Stimulated activated CD4-positive, alpha-beta T cell treated with anti-CD3 and anti-CD28 coated beads, Interleukin-4, amount 100 ng/mL, for 4 hours (primary cell): ENCODE data around the gene CSF3R.

ENCODE experiments used
- DNase-seq, 2 experiments: peaks; one replicate each; pipeline ENCODE4 v3.0.0-alpha.2; 2020

Gene CSF3R

DNA sequence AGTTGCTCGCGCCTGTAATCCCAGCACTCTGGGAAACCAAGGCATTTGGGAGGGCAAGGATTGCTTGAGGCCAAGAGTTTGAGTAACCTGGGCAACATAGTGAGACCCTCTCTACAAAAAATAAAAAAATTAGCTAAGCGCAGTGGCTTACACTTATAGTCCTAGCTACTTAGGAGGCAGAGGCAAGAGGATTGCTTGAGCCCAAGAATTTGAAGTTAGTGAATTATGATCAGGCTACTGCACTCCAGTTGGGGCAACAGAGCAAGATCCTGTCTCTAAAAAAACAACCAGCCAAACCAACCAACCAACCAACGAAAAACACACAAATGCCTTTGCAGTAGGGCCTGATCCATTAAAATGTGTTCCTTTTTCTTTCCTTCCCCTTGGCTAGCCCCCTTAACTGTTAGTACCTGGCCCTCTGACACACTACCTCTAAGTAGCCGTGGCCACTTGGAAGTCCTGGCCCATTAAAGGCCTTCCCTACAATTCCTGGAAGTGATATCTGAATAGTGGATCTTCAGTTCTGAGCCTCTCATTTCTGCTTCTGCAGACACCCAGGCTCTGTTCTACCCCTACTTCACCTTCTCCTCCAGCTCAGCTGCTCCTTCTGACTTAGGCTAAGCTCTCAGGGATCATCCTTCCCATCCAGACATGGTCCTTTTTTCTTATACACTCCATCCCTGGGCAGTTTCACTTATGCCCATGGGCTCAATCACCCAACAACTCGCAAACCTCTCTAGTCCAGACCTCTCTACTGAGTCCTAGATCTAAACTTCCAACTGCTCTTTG is 28.9 kb downstream of the CSF3R start:
- DNase-seq: no peak

DNA sequence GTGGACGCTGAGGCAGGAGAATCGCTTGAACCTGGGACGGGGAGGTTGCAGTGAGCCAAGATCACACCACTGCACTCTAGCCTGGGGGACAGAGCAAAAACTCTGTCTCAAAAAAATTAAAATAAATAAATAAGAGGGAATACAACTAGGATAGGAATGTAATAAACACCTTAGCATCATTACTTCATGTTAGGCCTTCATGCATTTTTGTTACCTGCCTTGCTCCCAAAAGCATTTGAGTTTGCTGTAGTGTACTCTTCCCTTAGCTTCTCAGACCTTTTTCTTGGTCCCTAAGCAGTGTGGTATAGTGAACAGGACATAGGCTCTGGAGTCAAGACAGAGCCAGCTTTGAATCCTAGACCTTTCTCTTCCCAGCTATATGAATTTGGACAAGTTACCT is 29.7 kb downstream of the CSF3R start:
- DNase-seq: no peak

DNA sequence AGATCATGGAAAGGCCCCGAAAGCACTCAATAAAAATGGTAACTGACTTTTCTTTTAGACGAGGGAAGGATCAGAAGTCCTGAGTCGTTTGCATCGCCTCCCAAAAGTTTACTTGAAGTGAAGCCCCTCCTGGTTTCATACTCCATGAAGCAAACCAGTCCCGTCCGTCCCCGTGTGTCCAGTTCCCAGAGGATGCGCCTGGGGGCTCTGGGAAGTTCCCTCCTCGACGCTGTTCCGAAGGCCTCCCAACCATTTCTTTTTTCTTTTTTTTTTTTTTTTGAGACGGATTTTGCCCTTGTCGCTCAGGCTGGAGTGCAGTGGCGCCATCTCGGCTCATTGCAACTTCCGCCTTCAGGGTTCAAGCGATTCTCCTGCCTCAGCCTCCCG is 31.8 kb downstream of the CSF3R start:
- DNase-seq: no peak

DNA sequence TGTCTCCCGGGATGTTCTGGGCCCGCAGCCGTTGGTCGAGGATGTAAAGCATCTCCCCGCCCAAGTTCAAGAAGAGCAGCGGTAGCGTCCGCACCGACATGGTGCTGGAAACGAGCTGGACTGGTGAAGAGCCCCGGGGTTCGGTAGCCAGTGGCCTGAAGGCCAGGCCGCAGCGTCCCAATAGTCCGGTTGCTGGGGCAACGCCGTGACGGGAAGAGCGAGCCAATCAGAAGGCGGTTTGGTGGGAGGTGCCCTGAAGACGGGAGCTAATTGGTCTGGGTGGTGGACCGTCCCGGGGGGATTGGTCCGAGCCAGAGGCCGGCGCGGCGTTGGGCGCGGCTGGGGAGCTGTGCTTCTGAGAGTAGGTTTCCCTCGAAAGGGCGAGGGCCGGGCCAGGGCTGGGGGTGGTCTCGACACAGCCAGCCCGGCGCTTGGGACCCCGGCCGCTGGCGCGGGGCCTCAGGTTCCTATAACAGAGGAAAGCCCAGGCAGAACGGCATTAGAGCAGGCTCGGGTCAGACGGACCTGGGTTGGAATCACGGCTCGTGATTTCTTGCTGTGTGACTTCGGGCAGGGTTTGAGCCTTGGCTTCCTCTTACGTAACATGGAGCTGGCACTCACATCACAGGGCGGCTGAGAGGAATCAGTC is 32.3 kb downstream of the CSF3R start, which contains the start of gene OSCP1:
Gene OSCP1 (minus strand): TSS at position 182 of the 649 bp plus-strand sequence. CDS start 82 bp downstream, at position 100.
- DNase-seq: peak; percentile 79 to 83

DNA sequence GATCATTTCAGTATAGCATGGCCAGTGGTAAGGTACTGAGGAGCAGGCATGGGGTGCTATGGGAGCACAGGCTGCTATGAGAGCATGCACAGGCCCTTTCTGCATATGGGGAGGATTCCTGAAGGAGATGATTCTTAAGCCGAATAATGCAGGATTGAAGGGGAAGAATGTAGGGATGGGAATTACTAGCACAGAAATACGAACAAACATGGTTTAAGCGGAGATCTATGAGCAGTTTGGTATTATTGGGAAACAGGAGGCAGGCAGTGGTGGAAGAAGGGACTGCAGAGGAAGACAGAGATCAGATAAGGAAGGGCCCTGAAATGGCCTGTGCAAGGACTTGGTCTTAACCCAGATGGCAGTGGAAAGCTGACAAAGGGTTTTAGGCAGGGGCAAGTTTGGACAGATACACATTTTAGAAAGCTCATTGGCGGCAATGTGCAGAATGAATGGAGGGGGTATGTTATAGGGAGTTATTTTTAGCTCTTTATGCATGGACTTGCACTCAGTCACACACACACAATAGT is 34.1 kb downstream of the CSF3R start:
- no peak for DNase-seq

DNA sequence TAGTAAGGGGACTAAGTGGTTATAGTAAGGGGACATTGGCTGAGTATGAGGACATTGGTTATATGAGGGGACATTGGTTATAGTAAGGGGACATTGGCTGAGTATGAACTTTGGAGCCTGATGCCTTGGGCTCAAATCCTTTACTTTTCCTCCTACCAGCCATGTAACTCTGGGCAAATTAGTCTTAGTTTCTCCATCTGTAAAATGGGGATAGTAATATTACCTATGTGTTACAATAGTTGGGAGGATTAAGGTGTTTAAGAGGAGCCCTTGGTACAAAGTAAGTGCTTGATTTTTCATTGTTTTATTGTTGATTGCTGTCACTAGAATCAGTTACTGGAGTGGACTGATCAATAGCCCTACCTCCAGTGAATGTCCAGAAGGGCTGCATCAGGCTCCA is 35.3 kb downstream of the CSF3R start:
- no peak for DNase-seq

DNA sequence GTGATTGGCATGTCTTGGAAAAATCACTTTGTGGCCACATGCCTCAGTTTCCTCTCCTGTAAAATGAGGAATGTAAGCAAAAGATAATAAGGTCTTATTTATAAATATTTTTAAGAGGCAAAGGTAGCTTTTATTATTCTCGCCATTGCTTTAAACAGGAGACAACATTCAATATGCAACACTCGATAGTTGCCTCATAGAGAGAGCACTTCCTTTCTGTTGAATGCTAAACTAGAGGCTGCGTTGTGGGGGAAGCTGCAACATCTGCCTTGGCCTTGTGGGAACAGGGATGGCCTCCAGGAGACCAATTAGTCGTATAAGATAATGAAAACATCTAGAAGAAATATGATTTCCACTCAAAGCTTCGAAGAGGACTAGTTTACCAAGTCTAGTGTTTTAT is 36.0 kb downstream of the CSF3R start:
- no peak for DNase-seq

DNA sequence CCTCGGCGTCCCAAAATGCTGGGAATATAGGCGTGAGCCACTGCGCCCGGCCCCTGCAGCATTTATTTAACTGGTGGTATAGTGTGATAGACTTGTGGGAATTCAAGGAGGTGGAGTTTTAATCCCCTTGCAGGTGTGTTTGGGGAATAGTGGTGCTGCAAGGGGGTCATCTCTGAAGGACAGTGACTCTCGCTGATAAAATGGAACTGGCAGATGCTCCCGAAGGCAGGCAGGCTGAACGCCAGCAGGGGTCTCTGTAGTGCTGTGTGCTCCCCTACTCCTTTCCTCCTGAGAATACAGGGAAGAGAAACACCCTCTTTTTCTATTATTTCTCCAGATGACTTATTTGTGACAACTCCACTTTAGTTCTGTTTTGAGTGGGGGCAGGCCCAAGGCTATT is 36.4 kb downstream of the CSF3R start:
- DNase-seq: no peak

DNA sequence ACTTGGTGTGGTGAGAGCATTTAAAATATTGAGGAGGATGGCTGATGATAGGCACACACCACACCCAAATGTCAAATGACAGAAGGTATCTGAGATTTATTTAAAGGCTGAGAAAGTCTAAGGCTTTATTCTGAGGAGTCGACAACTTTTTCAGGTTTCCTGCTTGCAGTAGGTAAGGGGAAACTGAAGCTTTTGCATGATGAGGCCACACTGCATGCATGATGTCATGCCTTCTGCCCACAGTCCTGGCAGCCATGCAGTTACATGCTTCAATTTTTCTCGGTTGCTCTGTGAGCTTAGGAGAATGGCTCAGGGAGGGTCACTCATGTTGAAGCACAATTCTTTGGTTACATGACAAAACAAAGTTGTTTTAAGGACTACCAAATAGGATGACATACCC is 39.4 kb downstream of the CSF3R start:
- DNase-seq: no peak

DNA sequence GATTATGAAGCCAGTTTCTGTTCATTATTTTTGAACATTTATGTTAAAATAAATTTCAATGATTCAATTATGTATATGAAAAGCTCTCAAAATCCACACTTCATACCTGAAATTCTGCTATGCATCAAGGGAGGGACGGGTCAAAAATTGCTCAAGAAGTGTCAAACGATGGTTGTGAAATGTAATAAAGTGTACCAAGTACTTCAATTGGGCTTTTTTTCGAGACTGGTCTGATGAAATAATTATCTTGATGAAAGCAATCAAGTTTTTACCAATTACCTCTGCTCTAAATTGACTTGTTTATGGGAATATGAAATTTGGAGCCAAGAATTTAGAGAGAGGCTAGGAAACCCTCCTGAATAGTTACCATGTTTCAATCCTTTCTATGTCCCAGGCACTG is 40.4 kb downstream of the CSF3R start:
- no peak for DNase-seq

DNA sequence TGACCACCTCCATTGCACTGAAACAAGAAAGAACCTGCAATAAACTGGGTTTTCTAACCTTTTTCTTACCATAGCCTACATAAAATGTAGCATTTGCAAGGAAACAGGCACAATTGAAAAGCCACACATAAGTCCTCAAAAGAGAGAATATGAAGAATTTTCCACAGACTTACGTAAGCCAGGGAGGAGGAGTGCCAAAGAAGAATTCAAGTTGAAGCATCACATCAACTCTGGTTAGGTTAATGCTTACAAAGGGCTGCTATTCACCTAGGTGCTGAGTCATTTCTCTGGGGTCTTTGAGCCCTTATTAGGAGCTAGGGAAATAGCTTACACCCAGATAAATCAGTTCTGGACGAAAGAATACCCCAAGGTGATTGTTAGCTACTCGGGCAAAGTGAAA is 42.1 kb downstream of the CSF3R start:
- DNase-seq: no peak

DNA sequence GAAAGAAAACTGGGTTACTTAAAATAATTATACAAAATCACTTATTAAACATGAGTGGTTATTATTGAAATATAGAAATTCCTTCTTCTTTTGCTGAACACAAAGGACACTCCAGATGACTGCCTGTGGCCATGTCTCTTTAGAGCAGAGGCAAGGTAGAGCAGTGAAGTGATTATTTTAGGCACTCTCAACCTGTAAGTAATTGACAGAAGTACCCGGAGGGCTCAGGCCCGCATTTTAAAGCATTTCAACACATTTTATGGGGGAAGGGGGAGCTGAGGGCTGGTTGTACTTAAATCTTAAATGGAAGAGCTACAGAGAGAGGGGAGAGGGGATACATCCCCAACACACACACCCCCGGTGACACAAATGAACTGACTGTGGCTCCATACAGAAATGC is 42.7 kb downstream of the CSF3R start:
- no peak for DNase-seq

DNA sequence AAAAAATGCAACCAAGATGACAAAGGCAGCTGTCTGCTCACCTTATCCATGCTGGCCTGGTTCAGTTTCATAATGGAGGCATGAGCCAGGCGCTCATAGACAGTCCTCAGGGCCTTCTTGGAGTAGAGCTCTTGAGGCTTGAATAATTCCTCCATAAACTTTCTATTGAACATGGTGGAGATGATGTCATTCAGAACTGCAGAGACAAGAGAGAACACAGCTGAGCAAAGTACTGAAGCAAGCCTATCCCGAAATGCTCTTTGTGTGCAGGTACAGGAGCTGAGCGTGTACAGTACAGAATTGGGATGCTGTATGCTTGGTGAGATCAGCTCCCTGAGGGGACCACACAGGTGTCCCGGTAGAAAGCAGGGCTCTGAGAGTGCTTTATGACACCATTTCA is 44.0 kb downstream of the CSF3R start:
- DNase-seq: no peak

DNA sequence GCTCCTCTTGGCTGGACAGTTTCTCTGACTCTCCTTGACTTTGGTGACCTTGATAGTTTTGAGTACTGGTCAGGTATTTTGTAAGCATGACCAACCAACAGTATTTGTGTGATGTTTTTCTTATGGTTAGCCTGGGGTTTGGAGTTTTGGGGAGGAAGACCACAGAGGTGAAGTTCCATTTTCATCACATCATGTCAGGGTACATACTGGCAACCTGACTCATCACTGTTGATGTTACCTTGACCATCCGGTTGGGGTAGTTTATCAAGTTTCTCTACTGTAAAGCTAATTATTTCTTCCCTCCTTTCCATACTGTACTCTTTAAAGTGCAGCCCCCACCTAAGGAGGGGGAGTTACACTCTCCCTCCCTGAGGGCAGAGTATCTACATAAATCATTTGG is 45.9 kb downstream of the CSF3R start:
- no peak for DNase-seq

DNA sequence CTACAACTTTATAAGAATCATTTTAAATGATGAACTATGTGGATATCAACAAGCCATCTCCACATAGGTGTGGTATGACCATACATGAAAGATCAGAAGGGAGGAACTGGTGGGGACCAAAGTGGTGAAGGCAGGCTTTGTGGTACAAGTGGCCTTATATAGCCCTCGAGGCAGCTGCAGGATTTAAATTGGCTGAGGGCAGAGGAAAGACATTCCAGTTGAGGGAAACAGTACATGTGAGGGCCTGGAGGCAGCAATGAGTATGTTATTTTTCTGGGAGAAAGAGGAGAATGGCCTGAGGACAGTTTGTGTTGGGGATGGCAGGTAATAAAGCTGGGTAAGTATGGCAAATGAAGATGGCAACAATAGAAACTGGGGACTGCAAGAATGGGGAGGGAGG is 49.6 kb downstream of the CSF3R start:
- no peak for DNase-seq

DNA sequence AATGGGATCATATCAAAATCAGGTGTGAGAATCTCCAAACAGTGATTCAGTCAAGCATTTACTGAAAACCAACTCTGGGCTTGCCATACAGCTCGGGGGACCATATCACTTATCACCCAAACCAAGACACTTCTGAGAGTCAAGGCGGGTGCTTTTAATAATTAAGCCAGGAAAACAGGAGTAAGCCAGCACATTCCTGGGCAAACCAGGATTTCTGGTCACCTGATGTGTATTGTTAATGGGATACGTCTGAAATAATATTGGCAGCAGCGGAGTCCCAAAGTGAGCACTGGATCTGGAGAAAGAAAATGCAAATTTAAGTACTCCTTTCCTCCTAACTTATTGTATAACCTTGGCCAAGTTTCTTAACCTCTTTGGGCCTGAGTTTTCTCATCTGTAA is 50.1 kb downstream of the CSF3R start:
- no peak for DNase-seq

DNA sequence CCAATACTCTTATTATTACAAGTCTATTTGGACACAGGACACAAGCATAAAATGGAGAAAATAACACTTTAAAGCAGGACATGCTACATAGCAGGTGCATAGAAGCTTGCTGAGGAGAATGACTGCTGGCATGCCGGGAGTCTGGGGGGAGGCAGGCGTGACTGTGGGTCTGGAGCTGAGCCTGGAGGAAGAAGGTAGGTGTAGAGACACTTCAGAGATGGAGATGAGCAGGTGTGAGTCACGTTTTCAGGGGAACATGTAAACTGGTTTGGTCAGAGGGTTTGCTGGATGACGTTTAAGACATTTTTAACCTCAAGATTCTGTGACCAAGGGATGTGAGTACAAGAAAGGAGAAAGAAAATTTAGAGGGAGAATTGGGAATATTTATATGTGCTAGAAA is 56.9 kb downstream of the CSF3R start:
- no peak for DNase-seq

DNA sequence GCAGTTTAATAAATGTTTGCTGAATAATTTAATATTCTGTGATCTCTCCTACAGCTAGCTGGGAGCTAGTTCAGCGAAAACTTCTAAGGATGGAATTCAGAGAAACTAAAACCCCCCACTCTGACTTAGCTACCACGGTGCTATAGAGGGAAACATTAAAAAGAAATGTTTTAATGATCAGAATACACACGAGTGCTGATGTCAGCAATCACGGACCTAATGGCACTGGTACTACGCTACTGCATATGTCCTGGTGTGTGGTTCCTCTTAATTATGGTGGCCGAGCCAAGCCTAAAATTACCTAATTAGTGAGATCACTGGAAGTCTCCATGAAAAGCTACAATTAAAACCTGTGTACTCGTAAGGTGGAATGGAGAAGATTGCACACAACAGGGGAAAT is 61.1 kb downstream of the CSF3R start:
- DNase-seq: no peak

DNA sequence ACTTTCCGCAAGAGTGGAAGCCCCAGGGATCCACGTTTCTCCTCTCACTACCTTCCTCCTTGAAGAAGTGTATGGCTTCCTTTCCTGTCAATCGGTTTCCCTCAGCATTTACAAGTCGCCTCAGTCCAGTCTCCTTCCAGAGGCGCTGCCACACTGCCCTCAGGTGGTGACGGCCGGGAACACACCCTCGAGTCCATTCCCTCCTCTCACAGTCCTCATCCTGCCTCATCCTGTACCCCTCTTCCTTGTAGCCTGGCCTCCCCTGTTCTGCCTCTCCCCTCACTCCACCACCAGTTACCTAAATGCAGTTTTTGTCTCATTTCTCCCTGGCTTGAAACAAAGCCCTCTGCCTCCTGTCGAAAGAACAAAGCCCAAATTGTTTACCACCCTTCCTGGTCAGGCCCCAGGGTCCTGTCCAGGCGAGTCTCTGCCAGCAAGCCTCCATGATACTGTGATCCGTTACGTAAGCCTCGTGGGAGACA is 61.8 kb downstream of the CSF3R start:
- DNase-seq: peak; percentile 84 to 93

DNA sequence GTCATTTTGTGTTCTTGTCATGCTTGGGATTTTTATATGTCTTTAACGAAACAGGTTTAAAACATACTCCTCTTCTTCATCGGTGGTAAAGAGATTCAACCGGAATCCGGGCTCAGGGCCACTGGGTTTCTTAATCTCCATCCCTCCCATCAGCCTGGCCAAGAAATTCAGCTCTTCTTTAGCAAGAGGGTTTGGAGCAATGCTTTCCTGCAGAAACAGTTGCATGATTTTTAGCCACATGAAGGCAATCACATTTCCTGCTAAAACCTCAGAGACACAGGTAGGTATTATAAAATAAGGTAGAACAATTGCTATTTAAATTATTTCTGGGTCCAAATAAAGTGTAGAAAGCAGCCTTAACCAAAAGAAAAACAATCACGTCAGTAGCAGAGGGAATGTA is 62.3 kb downstream of the CSF3R start:
- DNase-seq: no peak

DNA sequence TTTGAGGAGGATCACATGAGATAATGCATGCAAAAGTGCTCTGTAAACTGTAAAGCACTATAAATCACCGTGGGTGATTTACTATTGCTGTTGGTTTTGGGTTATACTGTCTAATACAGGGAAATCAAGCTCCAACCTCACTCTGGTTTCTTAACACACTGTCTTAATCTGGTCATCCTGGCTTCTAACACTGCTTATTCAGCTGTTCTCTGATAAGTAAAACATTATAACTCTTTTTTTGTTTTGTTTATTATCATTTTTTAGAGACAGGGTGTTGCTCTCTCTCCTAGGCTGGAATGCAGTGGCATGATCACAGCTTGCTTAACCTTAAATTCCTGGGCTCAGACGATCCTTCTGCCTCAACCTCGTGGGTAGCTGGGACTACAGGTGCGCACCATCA is 63.1 kb downstream of the CSF3R start:
- no peak for DNase-seq

DNA sequence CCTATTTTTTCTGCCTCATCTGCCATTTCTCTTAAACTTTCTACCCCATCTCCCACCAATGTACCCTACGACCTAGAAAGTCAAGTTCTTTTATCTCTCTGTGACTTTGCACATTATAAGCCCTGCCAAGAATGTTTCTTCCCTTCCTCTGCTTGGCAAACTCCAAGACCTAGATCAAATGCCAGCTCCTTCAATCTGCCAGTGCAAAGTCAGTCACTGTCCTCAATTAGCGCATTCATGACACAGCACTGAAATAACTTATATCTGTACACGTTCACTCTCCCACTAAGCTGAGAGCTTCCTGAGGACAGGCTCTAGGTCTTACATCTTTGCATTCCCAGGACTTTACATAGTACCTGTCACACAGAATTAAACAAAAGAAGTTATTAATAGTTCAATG is 63.6 kb downstream of the CSF3R start:
- no peak for DNase-seq

DNA sequence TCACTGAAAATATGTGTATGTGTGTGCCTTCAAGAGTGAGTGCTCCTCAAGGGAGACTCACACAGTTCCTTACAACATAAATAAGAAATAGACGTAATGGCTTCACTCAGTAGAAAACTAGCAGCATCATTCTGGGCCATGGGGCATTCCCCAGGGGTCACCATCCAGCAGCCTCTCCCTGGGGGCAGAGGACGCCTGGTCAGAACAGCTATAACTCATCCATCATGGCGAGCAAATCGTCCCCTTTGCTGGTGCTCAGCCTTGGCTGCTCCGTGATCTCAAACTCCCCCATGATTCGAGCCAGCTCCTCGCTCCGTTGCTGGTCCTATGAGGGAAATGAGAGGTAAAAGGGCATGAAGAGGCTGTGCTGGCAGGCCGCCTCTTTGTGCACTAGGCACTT is 64.8 kb downstream of the CSF3R start:
- no peak for DNase-seq
